NB4 (cell line): ENCODE measurements around the gene RIOK2.

Experiments
- POLR2A ChIP-seq: IDR thresholded peaks from 2 replicates; pipeline ENCODE4 v1.6.1; 2011; ENCODE audit warnings: mild to moderate bottlenecking; ENCODE audit not compliant: insufficient read length; ENCODE audit errors: extremely low read depth
- TF ChIP-seq, protein P1 (sequence below): IDR thresholded peaks from one replicate; pipeline ENCODE4 v1.5.1; 2012; ENCODE audit warnings: low read depth, low read length
- TF ChIP-seq, protein P2 (sequence below): IDR thresholded peaks from 2 replicates; pipeline ENCODE4 v1.6.1; 2011; ENCODE audit warnings: low read depth, low read length

- TF ChIP-seq, protein P1, sequence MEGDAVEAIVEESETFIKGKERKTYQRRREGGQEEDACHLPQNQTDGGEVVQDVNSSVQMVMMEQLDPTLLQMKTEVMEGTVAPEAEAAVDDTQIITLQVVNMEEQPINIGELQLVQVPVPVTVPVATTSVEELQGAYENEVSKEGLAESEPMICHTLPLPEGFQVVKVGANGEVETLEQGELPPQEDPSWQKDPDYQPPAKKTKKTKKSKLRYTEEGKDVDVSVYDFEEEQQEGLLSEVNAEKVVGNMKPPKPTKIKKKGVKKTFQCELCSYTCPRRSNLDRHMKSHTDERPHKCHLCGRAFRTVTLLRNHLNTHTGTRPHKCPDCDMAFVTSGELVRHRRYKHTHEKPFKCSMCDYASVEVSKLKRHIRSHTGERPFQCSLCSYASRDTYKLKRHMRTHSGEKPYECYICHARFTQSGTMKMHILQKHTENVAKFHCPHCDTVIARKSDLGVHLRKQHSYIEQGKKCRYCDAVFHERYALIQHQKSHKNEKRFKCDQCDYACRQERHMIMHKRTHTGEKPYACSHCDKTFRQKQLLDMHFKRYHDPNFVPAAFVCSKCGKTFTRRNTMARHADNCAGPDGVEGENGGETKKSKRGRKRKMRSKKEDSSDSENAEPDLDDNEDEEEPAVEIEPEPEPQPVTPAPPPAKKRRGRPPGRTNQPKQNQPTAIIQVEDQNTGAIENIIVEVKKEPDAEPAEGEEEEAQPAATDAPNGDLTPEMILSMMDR: no peak
- no peak for TF ChIP-seq POLR2A
- TF ChIP-seq, protein P2, sequence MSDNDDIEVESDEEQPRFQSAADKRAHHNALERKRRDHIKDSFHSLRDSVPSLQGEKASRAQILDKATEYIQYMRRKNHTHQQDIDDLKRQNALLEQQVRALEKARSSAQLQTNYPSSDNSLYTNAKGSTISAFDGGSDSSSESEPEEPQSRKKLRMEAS: no peak
Measured at GRCh38 chr5:97125125-97125683, 57.8 kb downstream of the RIOK2 start.
